Fibroblast of lung (primary cell): ENCODE measurements around the gene DGCR8. TPM values are rescaled to one million over a fixed set of nuclear protein-coding genes. Genes with fewer than 3 reads are reported as not detected.

Source experiments
- DNase-seq, 2 donors: peaks; one replicate each; pipeline versions ENCODE4 v3.0.0 to v3.0.0-alpha.2; 2010; ENCODE audit warnings: low read depth in 2 of 2
- H2AFZ ChIP-seq: 2 replicates; pipeline ENCODE4 v1.5.1; 2012; ENCODE audit warnings: low read length, control low read depth, inconsistent platforms
- H3K27ac ChIP-seq: 2 replicates; pipeline ENCODE4 v1.5.1; 2011; ENCODE audit warnings: low read length, control low read depth; ENCODE audit not compliant: insufficient read depth
- H3K27me3 ChIP-seq: 2 replicates; pipeline ENCODE4 v1.5.1; 2011; ENCODE audit warnings: mild to moderate bottlenecking, low read length; ENCODE audit not compliant: control insufficient read depth, insufficient read depth
- H3K36me3 ChIP-seq: 2 replicates; pipeline ENCODE4 v1.5.1; 2011; ENCODE audit warnings: low read length; ENCODE audit not compliant: control insufficient read depth, insufficient read depth
- H3K4me1 ChIP-seq: 2 replicates; pipeline ENCODE4 v1.5.1; 2011; ENCODE audit warnings: low read length; ENCODE audit not compliant: control insufficient read depth, insufficient read depth; ENCODE audit errors: extremely low read depth
- H3K4me2 ChIP-seq: 2 replicates; pipeline ENCODE4 v1.5.1; 2011; ENCODE audit warnings: low read length, control low read depth; ENCODE audit not compliant: insufficient read depth; ENCODE audit errors: extremely low read depth
- H3K4me3 ChIP-seq, 4 experiments: fragments of 200-600 bp in 1 of 4; sonication (generic) in 1 of 4; replicated peaks in 1 of 4; 2 replicates each; pipeline ENCODE4 v1.5.1; 2011 to 2016; ENCODE audit warnings: low read length in 4 of 4, low read depth in 3 of 4, mild to moderate bottlenecking in 3 of 4, control low read depth in 2 of 4, inconsistent platforms in 1 of 4, mixed read lengths in 1 of 4; ENCODE audit not compliant: insufficient read depth in 1 of 4; ENCODE audit errors: control extremely low read depth in 1 of 4
- H3K79me2 ChIP-seq: 2 replicates; pipeline ENCODE4 v1.5.1; 2012; ENCODE audit warnings: mild to moderate bottlenecking, low read length, inconsistent platforms; ENCODE audit not compliant: control insufficient read depth, insufficient read depth
- H3K9ac ChIP-seq: 2 replicates; pipeline ENCODE4 v1.5.1; 2011; ENCODE audit warnings: mild to moderate bottlenecking, low read length, control low read depth; ENCODE audit not compliant: insufficient read depth
- H3K9me3 ChIP-seq: 2 replicates; pipeline ENCODE4 v1.5.1; 2012; ENCODE audit warnings: low read depth, low read length; ENCODE audit not compliant: control insufficient read depth, insufficient read depth
- H4K20me1 ChIP-seq: 2 replicates; pipeline ENCODE4 v1.5.1; 2011; ENCODE audit warnings: low read length; ENCODE audit not compliant: control insufficient read depth, insufficient read depth; ENCODE audit errors: extremely low read depth
- EZH2 ChIP-seq: IDR thresholded peaks from 2 replicates; pipeline ENCODE4 v1.5.1; 2012; ENCODE audit warnings: low read length, control low read depth, mild to moderate bottlenecking; ENCODE audit errors: missing control alignments
- polyA plus RNA-seq, 2 donors: library from polyadenylated mRNA; depleted of rRNA in 1 of 2; stranded (reverse) in 1 of 2; unstranded in 1 of 2; fragments of >200 nt; gene quantifications; 2 replicates each; pipeline ENCODE4 v1.2.1, GENCODE V29; 2011 to 2012; ENCODE audit warnings: missing spikeins in 1 of 2
- total RNA-seq: library from RNA; depleted of rRNA; stranded (reverse); fragments of >200 nt; gene quantifications from 2 replicates; pipeline ENCODE4 v1.2.1, GENCODE V29; 2014
- TF ChIP-seq, protein P1 (sequence below), 2 donors: IDR thresholded peaks in 1 of 2; conservative IDR thresholded peaks in 1 of 2; 1 replicate in 1 of 2; 2 replicates in 1 of 2; pipeline ENCODE4 v1.5.1; 2011 to 2012; ENCODE audit warnings: low read length in 2 of 2, control low read depth in 1 of 2, inconsistent platforms in 1 of 2, low read depth in 1 of 2, mild to moderate bottlenecking in 1 of 2

Gene DGCR8
- total and polyA plus RNA-seq, 2 donors (not counting 1 experiment from before 2014, with no cell fraction given), result 18.8 to 21.3 TPM

- Histone ChIP-seq H3K4me1 (no peaks in the 10 kb centered on the region), H3K4me3 (no peak overlapping the region), H3K27ac (no peak overlapping the region), H4K20me1 (no peaks in the 10 kb centered on the region), H3K4me2 (no peak overlapping the region), H2AFZ (no peak overlapping the region), H3K9ac (no peak overlapping the region), H3K27me3 (no peaks in the 10 kb centered on the region), H3K36me3 (peaks cover 6% of the 10 kb centered on the region), H3K9me3 (no peaks in the 10 kb centered on the region), H3K79me2 (no peaks in the 10 kb centered on the region)
- no peak for TF ChIP-seq EZH2
- TF ChIP-seq, protein P1, sequence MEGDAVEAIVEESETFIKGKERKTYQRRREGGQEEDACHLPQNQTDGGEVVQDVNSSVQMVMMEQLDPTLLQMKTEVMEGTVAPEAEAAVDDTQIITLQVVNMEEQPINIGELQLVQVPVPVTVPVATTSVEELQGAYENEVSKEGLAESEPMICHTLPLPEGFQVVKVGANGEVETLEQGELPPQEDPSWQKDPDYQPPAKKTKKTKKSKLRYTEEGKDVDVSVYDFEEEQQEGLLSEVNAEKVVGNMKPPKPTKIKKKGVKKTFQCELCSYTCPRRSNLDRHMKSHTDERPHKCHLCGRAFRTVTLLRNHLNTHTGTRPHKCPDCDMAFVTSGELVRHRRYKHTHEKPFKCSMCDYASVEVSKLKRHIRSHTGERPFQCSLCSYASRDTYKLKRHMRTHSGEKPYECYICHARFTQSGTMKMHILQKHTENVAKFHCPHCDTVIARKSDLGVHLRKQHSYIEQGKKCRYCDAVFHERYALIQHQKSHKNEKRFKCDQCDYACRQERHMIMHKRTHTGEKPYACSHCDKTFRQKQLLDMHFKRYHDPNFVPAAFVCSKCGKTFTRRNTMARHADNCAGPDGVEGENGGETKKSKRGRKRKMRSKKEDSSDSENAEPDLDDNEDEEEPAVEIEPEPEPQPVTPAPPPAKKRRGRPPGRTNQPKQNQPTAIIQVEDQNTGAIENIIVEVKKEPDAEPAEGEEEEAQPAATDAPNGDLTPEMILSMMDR (conservative IDR thresholded peaks at IDR 0.05 in 1 of 2, IDR thresholded peaks at IDR 0.05 in 1 of 2; ENCODE audit: low read depth in 1 of 2, low read length in 2 of 2), result no peak
- DNase-seq, result no peak
These were observed 23.2 kb upstream of the DGCR8 start for GRCh38 chr22:20056696-20057386.

GRCh38 chr22:20057596-20058268, 22.3 kb upstream of the DGCR8 start:
- TF ChIP-seq EZH2, result no peak
- TF ChIP-seq, protein P1 (conservative IDR thresholded peaks at IDR 0.05 in 1 of 2, IDR thresholded peaks at IDR 0.05 in 1 of 2; ENCODE audit: low read depth in 1 of 2, low read length in 2 of 2), result no peak
- no peak overlapping the region for H3K4me2 ChIP-seq
- no peaks in the 10 kb centered on the region for H3K27me3 ChIP-seq
- H3K4me3 ChIP-seq, result no peak overlapping the region
- no peak overlapping the region for H2AFZ ChIP-seq
- H3K36me3 ChIP-seq, result peaks cover 6% of the 10 kb centered on the region
- H3K9ac ChIP-seq, result no peak overlapping the region
- H3K27ac ChIP-seq, result no peak overlapping the region
- no peak for DNase-seq
- no peaks in the 10 kb centered on the region for H3K9me3 ChIP-seq
- H3K79me2 ChIP-seq, result no peaks in the 10 kb centered on the region
- H3K4me1 ChIP-seq, result no peaks in the 10 kb centered on the region
- H4K20me1 ChIP-seq, result no peaks in the 10 kb centered on the region

- H3K36me3 ChIP-seq, result peaks cover 8% of the 10 kb centered on the region
- TF ChIP-seq, protein P1 (conservative IDR thresholded peaks at IDR 0.05 in 1 of 2, IDR thresholded peaks at IDR 0.05 in 1 of 2; ENCODE audit: low read depth in 1 of 2, low read length in 2 of 2), result no peak
- TF ChIP-seq EZH2, result no peak
- DNase-seq, result no peak
These were observed 20.9 kb upstream of the DGCR8 start for GRCh38 chr22:20058989-20059770.

More at GRCh38 chr22:20058989-20059770, 20.9 kb upstream of the DGCR8 start:
- Histone ChIP-seq H3K9me3 (no peaks in the 10 kb centered on the region), H3K4me1 (no peaks in the 10 kb centered on the region), H3K4me3 (no peak overlapping the region), H3K79me2 (no peaks in the 10 kb centered on the region), H4K20me1 (no peaks in the 10 kb centered on the region), H2AFZ (no peak overlapping the region), H3K27me3 (no peaks in the 10 kb centered on the region), H3K4me2 (no peak overlapping the region), H3K9ac (no peak overlapping the region), H3K27ac (no peak overlapping the region)
